ENCODE data around the gene CD2.
"Not testable (repeated sequence)": the region's sequence is repeated elsewhere in the genome, so short reads cannot be mapped to it uniquely, and the experiment has no call there.

The CD2 gene

DNA sequence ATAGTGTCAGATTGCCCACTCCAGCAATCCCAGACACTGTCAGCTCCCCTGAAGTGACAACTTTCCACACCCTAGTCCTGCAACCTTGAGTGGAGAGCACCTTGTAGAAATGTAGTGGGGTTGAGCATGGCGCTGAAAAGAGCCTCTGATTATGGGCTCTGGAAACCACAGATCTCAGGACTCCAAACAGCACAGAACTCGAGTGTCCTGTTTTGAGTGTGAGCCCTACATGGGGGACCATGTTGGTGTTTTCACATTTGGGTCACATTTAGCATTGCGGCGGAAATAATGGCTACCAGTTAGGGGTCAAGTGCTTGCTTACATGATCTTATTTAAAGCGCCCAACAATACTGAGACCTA, 4.2 kb downstream of the CD2 start:
- in situ Hi-C loops (cut with MboI; ENCODE audit: low sequenced_read_pairs), result not testable (repeated sequence)

DNA sequence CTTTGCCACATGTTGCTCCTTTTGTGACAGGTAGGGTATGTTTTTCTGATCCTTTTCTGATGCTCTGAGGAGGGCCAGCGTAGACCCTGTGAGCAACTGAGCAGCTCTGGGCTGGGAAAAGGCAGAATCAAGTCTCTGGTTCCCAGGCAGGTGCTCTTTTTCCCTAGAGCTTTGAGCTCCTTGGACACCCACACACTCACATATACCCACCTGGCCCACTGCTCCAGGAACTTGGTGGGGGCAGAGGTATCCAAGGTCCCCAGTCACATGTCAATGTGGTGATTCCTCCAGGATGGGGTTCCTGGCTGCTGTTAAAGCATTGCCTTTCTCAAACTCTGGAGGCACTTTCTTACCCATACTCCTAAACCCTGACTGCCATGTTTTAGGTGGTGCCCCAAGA, 5.4 kb downstream of the CD2 start:
- in situ Hi-C loops (cut with MboI; ENCODE audit: low sequenced_read_pairs), result no loop called here

DNA sequence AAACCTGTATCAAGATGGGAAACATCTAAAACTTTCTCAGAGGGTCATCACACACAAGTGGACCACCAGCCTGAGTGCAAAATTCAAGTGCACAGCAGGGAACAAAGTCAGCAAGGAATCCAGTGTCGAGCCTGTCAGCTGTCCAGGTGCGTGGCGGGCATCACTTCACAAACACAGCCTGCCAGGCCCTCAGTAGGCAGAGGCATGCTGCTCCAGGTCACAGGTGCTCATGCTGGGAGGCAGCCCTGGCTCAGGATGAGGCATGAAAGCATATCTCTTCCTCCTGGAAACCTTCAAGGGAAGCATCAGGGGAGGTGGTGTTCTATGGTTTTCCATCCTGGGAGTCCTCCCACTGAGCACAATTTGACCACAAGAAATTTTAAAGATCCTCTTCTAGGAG, 6.3 kb downstream of the CD2 start:
- in situ Hi-C loops (cut with MboI; ENCODE audit: low sequenced_read_pairs), result no loop called here

DNA sequence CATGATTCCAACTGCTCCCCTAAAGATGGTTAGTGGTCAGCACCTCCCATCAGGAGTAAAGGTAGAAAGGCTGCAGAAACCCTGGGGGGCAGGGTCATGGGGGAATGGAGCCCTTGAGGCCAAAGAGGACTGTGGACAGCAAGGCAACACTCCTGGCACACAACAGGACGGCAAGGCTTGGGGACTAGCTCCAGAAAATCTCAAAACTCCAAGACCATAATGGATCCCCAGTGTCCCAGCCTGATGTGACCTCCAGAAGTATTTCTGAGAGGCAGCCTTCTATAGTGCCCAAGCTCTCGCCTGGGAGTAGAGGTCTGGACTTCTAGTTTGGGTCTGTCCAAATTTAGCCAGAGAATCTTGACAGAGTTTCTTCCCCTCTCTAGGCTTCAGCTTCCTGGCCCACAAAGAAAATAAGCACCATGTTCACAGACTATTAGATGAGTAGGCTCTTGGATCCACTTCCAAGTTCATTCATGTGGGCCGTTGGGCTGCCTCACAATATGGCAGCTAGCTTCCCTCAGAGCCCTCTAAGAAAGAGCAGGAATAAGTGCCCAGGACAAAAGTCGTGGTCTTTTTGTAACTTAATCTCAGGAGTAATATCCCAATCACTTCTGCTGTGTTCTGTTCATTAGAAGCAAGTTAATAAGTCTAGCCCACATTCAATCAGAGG, 6.9 kb downstream of the CD2 start:
- in situ Hi-C loops (cut with MboI; ENCODE audit: low sequenced_read_pairs), result no loop called here

DNA sequence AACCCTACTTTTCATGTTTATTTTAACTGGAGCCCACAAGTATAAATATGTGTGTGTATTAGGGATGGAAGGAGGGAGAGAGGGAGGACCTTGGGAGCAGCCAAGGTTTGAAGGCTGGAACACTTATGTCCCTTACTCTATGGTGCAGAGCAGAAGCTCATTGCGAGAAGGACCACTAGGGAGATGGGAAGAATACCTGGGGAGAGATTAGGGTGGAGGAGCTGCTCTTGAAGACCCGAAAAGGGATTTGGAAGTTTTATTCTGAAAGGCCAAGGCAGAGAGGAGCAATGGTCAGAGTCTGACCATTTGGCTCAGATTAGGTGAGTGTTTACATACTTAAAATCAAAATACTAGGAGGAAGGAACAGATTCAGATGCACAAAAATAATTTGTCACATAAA, 8.1 kb downstream of the CD2 start:
- in situ Hi-C loops (cut with MboI; ENCODE audit: low sequenced_read_pairs), result no loop called here

DNA sequence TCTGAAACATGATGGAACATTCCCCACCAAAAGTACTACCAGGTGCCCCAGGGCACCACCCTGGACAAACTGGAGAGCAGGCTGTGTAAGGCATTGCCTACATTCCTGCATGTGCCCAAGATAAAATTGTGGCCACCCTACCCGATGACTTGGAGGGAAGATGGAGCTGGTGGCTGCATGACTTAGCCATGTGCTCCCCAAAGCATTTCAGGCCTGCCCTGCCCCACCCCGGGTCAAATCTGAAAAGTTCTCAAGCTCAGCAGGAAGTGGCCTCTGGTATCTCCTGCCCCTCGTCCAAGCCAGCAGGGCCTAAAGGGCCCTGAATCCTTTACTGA, 8.5 kb downstream of the CD2 start:
- in situ Hi-C loops (cut with MboI; ENCODE audit: low sequenced_read_pairs), result no loop called here

DNA sequence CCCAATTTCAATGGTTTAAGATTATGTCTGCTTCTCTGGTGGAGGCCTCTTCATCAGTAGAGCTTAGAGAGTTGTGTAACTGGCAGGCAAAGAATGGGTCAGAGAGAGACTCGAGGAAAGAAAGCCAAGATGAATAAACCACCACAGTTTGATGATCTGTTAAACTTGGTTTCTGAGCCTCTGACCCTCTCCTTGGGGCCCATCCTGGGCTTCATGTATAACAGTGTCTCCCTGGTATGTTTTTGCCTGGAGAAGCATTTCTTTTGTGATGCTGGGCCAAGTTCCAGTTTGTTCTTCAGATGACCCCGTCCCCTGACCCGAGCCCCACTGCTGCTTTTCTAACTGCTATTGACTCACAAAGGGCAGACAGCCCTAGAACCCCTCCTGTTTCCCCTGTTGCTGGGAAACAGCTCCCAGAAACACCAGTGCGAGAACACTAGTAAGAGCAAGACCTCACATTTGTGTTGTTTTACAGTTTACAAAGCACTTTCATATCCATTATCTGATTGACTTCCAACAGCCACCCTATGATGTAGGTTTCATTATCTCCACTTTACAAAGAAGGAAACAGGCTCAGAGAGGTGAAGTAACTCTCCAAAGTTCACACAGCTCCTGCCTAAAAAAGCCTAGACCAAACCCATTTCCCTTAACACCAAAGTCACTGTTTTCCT, 9.0 kb downstream of the CD2 start:
- in situ Hi-C loops (cut with MboI; ENCODE audit: low sequenced_read_pairs), result no loop called here

DNA sequence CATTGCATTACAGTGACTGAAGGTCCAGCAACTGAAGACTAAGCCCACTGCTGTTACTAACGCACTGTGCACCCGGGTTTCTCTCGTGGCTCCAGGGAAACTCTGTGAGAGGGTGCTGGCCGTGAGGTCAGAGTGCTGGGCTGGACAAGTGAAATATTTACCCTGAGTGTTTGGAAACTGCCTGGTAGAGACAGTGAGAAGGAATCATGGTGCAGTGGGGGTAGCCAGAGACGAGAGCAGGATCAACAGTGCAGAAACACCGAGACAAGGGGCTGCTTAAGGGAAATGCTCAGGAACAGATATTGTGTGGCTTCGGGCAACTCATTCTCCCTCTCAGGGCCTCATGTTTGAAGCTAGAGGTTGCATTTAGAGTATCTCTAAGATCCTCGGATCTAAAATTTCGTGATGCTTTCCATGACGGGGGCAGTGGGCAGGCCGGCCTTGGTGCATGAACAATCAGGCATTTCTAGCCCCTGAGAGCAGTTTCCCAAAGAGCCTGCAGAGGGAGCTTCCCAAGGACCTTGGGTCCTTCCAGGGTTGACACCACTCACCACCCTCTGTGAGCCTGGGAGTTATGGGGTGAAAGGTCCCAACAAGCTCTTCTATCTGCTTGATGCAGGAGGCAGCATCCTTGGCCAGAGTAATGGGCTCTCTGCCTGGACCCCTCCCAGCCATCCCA, 9.7 kb downstream of the CD2 start:
- in situ Hi-C loops (cut with MboI; ENCODE audit: low sequenced_read_pairs), result no loop called here

DNA sequence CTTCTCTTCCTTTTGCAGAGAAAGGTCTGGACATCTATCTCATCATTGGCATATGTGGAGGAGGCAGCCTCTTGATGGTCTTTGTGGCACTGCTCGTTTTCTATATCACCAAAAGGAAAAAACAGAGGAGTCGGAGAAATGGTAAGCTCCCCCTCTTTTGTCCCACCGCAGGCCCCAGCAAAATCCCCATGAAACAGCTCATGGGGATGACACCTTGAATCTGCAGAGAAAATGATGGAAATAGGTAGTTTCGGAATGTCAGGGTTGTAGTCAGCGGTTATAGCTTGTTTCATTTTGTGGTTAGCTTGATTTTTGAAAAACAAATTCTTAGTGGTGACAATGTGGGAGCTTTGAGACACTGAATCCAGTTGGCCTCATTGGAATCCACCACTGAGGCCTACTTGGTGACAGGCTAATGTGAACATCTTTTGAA, 10.3 kb downstream of the CD2 start:
- in situ Hi-C loops (cut with MboI; ENCODE audit: low sequenced_read_pairs), result no loop called here

DNA sequence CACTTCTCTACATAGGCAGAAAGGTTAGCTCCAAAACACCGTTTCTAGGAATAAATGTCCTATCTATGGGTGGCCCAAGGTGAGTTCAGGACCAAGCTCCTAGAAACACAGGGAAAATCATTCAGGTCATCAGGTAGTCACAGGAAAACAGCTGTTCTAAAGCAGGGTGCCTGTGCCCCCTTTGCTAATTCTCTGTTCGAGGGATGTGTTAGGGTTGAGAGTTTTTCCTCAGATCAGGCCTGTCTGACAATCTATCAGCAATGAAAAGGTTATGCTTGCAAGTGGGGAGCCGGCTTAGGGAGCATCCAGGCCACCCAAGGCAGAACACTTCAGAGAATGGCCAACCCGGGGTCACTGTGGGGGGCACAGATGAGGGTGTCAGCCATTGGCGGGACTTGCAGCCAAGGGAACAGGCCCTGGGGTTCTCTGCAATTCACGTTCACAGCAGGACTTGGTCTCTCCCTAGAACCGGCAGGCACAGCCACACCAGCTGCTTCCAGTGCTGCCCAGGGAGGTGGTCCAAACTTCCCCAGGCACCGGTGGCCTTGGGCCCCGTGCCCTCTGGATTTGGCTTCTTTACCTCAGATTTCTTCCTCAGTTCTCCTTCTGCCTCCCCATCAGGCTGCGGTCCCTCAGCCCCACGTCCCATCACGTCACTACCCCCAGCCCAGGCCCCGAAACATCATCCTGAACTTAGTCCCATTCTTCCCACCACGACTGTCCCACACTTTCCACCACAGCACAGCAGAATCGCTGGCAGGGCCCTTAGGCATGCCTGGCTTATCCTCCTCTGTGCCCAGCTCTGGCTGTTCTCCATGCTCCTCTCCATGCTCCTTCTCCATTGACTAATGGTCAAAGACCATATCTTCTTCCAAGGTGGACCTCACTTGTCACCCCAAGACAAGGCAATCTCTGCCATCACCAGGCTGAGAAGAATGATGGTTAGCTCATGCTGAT, 11.0 kb downstream of the CD2 start:
- in situ Hi-C loops (cut with MboI; ENCODE audit: low sequenced_read_pairs), result no loop called here

DNA sequence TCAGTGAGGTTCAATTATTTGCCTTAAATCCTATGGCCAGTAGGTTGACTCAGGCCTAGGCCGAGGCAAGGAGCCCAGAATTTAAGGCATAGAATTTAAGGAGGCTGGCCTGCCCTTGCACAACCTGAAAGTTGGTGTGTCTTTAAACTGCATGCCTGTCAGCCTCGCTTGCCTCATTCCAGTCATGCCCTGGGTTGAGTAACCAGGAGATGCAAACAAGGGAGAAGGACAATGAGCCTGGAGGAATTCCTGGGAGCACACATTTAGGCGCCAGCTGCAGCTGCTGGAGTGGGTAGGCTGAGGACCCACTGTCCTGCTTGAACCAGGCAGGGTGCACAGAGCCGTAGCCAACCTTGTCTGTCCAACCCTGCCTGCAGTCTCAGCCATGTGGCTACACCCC, 11.7 kb downstream of the CD2 start:
- in situ Hi-C loops (cut with MboI; ENCODE audit: low sequenced_read_pairs), result no loop called here

DNA sequence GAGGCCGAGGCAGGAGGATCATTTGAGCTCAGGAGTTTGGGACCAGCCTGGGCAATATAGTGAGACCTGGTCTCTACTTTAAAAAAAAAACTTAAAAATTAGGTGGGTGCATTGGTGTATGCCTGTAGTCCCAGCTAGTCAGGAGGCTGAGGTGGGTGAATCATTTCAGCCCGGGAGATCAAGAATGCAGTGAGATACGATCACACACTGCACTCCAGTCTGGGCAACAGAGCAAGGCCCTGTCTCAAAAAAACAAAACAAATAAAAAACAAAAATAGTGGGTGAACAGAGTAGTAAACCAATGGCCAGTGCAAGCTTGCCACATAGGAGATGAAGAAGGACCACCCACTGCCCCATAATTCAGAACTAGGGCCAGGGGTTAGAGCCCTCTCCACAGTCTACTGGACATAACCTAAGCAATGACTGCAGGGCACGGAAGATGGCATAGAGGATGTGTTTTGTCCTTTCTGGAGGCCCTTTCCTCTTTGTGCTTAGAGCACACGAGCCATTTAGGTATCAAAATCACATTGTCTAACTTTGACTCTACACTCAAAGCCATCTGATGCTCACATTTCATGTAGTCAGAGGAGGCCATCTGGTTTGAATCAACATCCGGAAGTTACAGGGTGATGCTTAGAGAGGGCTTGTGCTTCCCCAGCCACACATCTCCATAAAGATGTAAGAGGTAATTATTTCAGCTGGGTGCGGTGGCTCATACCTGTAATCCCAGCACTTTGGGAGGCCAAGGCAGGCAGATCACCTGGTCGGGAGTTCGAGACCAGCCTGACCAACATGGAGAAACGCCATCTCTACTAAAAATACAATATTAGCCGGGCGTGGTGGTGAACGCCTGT, 12.6 kb downstream of the CD2 start:
- in situ Hi-C loops (cut with MboI; ENCODE audit: low sequenced_read_pairs), result no loop called here

DNA sequence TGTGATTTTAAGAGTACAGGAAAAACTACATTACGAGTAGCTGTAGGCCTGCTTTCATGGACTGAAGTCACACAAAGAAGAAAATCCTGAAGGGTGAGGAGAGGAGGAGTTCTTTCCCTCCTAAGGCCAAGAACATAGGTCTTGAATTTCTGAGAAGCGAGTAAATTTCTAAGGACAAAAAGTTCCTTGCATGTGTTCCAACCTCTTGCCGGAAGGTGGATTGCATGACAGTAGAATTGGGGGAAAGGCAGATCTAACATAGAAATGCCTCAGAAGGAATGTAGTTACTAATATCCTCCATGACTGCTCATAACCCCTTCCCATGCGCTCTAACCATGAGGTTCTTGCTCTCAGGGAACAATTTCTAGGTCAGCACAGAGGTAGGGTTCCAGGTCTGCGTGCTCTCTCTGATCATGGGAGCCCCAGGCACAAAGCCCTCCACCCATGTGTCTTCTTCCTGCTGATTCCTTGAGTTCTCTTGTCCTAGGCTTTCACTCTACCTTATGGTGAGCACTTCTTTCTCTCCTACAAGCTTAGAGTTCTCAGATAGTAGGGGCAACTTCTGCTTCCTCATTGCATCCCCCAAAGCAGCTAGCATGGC, 13.7 kb downstream of the CD2 start:
- in situ Hi-C loops (cut with MboI; ENCODE audit: low sequenced_read_pairs), result no loop called here

DNA sequence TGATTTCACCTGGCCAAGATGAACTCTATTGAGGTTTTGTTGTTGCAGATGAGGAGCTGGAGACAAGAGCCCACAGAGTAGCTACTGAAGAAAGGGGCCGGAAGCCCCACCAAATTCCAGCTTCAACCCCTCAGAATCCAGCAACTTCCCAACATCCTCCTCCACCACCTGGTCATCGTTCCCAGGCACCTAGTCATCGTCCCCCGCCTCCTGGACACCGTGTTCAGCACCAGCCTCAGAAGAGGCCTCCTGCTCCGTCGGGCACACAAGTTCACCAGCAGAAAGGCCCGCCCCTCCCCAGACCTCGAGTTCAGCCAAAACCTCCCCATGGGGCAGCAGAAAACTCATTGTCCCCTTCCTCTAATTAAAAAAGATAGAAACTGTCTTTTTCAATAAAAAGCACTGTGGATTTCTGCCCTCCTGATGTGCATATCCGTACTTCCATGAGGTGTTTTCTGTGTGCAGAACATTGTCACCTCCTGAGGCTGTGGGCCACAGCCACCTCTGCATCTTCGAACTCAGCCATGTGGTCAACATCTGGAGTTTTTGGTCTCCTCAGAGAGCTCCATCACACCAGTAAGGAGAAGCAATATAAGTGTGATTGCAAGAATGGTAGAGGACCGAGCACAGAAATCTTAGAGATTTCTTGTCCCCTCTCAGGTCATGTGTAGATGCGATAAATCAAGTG, 14.3 kb downstream of the CD2 start:
- in situ Hi-C loops (cut with MboI; ENCODE audit: low sequenced_read_pairs), result no loop called here

DNA sequence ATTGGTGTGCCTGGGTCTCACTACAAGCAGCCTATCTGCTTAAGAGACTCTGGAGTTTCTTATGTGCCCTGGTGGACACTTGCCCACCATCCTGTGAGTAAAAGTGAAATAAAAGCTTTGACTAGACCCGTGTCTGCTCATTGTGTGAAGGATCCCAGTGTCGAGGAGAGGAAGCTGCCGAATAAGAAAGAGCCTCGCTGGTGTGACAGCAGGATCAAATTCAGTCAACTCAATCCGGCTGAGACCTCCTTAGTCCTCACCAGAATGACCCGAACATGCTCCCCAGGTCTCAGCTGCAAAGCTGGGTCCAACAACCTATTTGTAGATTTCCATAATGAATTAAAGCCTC, 14.8 kb downstream of the CD2 start:
- in situ Hi-C loops (cut with MboI; ENCODE audit: low sequenced_read_pairs), result no loop called here

DNA sequence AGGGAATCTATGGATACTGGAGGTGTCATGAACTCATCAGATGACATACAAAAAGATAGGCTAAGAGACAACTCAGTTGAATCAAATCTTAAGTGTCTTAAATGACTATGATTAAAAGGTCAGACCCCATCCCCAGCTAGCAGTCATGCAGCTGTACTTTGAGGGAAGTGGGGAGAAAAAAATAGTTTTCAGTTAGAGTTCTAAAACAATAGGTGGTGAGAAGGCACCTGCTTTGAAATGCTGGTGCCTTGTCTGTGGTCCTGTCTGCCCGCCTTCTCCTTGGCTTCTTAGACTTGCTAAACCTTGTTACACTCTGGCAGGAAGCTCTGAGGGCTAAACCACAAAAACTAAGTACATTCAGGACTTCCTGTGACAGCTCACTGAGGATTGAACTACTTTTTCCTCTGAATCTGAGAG, 15.3 kb downstream of the CD2 start:
- in situ Hi-C loops (cut with MboI; ENCODE audit: low sequenced_read_pairs), result no loop called here

DNA sequence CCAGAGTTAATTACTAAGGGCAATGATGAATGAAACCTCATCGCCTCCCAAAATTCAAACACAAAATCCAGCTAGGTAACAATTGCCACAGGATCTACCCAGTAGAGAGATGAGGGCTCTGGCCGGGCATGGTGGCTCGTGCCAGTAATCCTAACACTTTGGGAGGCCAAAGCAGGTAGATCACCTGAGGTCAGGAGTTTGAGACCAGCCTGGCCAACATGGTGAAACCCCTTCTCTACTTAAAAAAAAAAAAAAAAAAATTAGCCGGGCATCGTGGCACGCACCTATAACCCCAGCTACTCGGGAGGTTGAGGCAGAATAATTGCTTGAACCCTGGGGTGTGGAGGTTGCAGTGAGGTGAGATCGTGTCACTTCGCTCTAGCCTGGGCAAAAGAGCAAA, 15.8 kb downstream of the CD2 start:
- in situ Hi-C loops (cut with MboI; ENCODE audit: low sequenced_read_pairs), result no loop called here

DNA sequence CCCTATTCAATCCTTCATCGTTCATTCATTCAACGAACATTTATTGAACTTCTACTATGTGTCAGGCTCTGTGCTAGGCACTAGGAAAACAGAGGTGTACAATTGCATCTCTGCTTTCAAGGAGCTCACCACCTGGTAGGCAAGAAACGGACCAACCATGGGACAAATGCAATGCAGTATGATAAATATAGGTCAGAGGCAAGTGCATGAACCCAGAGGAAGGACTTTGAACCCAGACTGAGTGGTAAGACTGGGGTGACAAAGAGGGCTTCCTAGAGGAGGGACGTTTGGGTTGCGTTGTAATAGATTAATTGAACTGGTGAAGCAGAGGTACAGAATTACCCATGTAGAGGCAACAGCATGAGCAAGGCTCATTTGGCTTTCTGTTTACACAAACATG, 16.4 kb downstream of the CD2 start:
- in situ Hi-C loops (cut with MboI; ENCODE audit: low sequenced_read_pairs), result no loop called here

DNA sequence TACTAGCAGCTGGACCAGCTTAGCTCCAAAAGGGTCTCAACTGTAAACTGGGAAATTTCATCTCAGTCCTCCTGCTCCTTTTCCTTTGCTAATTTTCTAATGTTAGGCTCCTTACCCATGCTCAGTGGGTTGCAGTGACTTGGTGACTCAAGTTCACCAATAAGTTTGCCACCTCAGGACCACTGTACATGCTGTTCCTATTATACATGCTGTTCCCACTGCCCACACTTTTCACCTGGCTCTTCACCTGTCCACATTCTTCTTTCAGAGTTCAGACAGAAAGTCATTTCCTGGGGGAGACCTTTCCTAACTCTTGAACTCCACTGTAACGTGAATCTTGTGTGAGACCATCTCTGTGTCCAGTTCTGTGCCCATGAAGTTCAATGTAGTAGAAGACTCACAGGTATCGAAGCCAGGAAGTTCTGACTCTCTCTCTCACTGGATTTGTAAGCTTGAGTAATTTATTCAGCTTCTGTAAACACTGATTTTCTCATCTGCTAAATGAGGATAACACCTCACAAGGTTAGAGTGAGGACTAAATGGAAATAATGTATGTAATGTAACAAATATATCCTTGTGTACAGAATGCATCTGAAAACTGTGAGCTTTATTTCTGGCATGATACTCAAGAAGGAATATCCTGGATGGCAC, 17.9 kb downstream of the CD2 start:
- in situ Hi-C loops (cut with MboI; ENCODE audit: low sequenced_read_pairs), result no loop called here
